Hepatocyte (in vitro differentiated cells): ENCODE measurements around the gene TBC1D30.

Source experiments
- CTCF ChIP-seq: fragments of 200-600 bp; sonication (generic); IDR thresholded peaks from 2 replicates; pipeline ENCODE4 v1.5.1; 2016; ENCODE audit warnings: antibody characterized with exemption, mild to moderate bottlenecking; ENCODE audit not compliant: poor library complexity
- EZH2 ChIP-seq: fragments of 200-600 bp; sonication (generic); IDR thresholded peaks from 2 replicates; pipeline ENCODE4 v1.6.1; 2016; ENCODE audit warnings: antibody characterized with exemption, mild to moderate bottlenecking, borderline replicate concordance
- EZH2phosphoT487 ChIP-seq: fragments of 200-600 bp; sonication (generic); IDR thresholded peaks from one replicate; pipeline ENCODE4 v1.6.1; 2018; ENCODE audit warnings: antibody characterized with exemption, mild to moderate bottlenecking, low read depth, moderate library complexity; ENCODE audit not compliant: unreplicated experiment, severe bottlenecking

DNA sequence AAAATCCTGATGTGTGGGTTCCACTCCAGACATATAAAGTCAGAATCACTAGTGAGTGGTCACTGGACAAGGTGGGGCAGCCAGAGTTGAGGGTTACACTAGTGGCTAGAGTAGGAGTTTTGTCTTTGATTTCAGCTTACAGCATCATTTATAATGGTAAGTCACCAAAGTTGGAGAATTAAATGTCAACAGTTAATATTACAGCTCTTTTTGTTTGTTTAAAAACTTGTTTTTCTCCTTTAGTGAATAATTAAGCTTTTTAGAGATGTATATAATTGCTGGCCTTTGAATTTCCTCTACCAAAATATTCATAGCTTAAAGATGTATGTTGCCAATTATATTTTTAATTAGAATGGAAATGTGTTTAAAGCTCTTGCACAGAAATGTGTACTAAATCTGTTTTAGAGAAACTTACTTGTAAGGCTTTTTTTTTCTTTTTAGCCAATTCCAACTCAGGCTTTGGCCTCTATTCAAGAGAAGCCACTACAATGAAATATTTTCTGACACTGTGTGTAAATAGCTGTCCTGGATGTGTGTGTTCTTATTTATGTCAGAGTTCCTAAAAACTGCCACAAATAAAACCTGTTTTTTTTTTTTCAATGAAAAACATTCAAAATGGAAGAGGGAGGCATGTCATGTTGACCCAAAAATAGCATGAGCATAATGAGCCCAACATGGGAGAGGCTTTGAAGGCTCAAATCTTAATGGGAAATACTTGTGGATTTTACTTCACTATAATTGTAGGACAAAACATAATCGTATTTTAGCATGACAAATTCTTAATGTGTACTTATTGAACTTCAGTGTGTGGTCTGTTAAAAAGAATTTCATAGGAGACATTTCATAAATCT, 92.2 kb downstream of the TBC1D30 start:
- TF ChIP-seq CTCF (no peak), EZH2 (no peak), EZH2phosphoT487 (no peak)
